HG03442 (cell line): ENCODE results near the gene C11orf68.

Source experiments
- ATAC-seq: cut with Tn5 transposase; IDR thresholded peaks from one replicate; pipeline ENCODE4 v1.9.1; 2021; ENCODE audit warnings: mild to moderate bottlenecking, moderate library complexity; ENCODE audit not compliant: unreplicated experiment

Gene C11orf68

DNA sequence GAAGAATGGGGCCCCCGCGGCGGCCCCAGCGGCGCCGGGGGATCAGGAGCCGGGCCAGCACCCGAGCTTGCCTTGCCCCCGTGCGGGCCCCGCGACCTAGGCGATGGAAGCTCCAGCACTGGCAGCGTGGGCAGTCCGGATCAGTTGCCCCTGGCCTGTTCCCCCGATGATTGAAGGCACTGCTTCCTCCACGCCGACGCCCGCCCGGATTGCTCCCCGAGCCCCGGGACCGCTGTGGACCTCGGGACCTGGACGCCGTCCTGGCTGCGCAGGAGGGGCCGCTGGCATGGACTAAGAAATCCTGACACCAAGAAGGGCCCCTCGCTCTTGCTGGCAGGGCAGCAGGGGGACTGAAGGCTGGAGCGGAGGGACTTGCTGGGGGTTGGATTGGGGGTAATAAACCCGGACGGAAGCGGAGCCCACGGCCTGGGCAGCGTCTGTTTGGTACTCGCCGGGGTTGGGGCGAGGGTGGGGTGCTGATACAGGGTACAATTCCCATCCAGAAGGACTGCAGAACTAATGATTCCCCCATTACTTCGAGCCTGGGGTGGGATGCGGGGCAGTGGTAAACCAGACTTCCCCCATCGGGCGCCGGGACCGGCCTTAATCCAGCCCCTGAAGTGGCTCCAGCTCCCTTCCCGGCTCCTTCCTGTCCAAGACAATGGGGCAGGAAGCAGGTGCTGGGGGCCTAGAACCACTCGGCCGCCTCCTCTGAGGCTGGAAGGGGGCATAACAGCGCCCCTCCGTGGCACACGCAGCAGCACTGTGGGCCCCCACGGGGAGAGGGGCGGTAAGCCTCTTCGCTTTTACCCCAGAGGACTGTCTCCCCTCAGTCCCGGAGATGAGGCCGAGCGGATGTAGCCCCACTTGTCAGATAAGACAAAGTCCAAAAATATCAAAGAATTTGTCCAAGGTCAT is 27.4 kb downstream of the C11orf68 start:
- no peak for ATAC-seq

GRCh38 chr11:65890324-65891218 is 28.3 kb downstream of the C11orf68 start, which contains the start of gene CCDC85B:
Gene CCDC85B, plus strand, starts transcription at chr11:65890673. Its CDS starts 111 bp downstream, at chr11:65890784.
- ATAC-seq: peak; percentile 49

GRCh38 chr11:65888163-65888814 is 30.6 kb downstream of the C11orf68 start, which contains the start of gene FIBP:
Gene FIBP, minus strand, starts transcription at chr11:65888471. Its CDS starts 53 bp downstream, at chr11:65888418.
- ATAC-seq: peak; percentile 35

DNA sequence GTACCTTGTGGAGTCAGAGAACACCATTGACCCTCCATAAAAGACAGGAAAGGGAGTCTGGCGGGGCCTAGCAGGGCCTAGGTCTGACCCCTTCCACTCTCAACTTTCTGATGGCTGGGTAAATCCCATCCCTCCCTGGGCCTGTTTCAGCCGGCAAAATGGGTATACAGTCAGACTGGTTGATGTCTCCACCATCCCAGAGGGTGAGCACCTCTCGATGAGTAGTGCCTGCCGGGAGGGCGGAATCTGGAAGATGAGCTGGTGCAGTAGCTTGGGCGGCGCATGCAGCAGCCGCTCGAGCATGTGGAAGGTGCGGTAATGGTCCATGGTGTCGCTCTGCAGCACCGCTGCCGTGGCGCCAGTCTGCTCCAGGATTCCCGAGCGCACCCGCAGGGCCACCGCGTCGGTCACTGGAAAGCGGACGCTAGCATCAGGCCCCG is 31.1 kb downstream of the C11orf68 start:
- ATAC-seq: no peak

- no peak for ATAC-seq
These were observed 31.8 kb downstream of the C11orf68 start for GRCh38 chr11:65886826-65887722.

DNA sequence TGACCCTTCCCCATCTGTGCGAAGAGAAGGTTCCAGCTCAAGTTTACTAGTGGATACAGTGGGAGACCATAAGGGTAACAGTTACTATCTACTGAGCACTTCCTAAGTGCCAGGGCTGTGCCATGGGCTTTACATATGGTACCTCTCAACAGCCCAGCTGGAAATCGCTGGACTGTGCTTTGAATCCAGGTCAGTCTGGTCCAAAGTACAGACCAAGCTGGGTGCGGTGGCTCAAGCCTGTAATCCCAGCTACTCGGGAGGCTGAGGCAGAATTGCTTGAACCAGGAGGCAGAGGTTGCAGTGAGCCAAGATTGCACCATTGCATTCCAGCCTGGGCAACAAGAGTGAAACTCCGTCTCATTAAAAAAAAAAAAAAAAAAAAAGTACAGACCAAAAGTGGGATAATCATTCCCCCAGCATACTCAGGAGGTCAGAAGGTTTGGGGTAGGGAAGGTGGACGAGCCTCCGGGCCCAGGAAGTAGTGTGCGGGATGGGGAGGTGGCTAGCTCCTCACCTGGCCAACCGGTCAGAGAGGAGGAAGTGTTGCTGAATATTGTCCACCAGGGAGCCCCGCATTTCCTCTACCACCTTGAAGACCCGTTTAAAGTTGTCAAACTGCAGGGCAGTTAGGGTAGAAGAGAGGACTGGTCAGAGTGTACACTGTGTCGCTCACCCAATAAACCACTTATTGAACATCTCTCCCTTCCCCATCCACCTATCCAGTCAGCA is 32.9 kb downstream of the C11orf68 start:
- no peak for ATAC-seq

GRCh38 chr11:65885231-65885630 is 33.6 kb downstream of the C11orf68 start:
- no peak for ATAC-seq

DNA sequence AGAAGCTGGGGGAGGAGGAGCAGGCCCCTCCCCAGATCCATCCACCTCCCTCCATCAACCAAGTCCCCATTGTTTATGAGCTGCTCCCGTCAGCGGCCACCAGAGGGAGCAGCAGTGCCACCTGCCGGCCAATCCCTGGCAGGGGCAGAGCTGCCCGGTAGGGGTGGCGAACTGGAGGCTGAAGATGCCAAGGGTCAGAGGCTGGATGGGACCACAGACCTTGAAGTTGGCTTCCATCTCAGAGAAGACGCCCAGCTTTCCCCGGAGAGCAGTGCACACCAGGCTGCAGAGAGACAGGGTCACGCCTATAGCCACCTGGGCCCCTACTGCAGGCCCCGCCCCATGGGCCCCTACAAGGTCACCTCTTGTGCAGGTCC is 34.2 kb downstream of the C11orf68 start:
- ATAC-seq: no peak

- no peak for ATAC-seq
These were observed 34.8 kb downstream of the C11orf68 start for GRCh38 chr11:65883786-65884715.

DNA sequence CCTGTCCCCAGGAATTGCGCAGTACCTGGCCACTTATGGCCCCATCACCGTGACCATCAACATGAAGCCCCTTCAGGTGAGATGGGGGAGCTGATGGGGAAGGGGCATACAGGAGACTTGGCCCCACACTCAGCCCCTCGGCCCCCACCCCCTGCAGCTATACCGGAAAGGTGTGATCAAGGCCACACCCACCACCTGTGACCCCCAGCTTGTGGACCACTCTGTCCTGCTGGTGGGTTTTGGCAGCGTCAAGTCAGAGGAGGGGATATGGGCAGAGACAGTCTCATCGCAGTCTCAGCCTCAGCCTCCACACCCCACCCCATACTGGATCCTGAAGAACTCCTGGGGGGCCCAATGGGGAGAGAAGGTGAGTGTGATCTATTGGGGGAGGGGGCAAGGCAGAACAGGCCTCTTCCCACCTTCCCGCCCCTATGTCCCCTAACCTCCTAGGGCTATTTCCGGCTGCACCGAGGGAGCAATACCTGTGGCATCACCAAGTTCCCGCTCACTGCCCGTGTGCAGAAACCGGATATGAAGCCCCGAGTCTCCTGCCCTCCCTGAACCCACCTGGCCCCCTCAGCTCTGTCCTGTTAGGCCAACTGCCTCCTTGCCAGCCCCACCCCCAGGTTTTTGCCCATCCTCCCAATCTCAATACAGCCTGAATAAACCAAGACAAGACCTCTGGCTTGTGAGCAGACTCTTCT is 35.7 kb downstream of the C11orf68 start:
- no peak for ATAC-seq

GRCh38 chr11:65882120-65883057 is 36.5 kb downstream of the C11orf68 start:
- no peak for ATAC-seq

- no peak for ATAC-seq
These were observed 37.9 kb downstream of the C11orf68 start for GRCh38 chr11:65880844-65881421.

DNA sequence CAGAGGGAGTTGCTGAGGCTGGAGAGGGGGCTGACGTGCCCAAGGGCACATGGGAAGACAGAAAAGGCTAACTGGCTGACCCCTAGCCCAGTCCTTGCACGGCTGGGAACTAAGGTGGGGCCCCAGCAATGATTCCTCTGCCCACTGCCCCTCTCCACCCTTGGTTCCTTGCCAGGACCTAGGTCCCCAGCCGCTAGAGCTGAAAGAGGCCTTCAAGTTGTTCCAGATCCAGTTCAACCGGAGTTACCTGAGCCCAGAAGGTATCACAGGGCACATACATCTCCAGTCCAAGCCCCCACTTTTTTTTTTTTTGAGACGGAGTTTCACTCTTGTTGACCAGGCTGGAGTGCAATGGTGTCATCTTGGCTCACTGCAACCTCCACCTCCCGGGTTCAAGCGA is 38.8 kb downstream of the C11orf68 start:
- ATAC-seq: no peak

DNA sequence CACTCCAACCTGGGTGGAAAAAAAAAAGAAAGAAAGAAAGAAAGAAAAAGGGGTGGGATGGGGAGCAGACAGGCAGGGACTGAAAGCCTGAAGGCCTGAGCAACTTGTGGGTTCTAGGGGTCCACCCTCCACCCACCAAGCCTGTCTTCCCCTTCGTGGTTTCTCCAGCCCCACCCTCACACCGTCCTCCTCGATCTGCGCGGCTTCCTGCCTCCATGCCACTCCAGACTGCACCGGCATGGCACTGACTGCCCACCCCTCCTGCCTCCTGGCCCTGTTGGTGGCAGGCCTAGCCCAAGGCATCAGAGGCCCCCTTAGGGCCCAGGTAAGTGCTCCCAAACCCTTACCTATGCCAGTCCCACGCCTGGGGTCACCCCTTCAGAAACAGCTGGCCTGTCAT is 39.2 kb downstream of the C11orf68 start, which contains the start of gene CTSW:
Gene CTSW (plus strand): TSS at position 221 of the 400 bp plus-strand sequence. CDS start 18 bp downstream, at position 239.
- no peak for ATAC-seq

DNA sequence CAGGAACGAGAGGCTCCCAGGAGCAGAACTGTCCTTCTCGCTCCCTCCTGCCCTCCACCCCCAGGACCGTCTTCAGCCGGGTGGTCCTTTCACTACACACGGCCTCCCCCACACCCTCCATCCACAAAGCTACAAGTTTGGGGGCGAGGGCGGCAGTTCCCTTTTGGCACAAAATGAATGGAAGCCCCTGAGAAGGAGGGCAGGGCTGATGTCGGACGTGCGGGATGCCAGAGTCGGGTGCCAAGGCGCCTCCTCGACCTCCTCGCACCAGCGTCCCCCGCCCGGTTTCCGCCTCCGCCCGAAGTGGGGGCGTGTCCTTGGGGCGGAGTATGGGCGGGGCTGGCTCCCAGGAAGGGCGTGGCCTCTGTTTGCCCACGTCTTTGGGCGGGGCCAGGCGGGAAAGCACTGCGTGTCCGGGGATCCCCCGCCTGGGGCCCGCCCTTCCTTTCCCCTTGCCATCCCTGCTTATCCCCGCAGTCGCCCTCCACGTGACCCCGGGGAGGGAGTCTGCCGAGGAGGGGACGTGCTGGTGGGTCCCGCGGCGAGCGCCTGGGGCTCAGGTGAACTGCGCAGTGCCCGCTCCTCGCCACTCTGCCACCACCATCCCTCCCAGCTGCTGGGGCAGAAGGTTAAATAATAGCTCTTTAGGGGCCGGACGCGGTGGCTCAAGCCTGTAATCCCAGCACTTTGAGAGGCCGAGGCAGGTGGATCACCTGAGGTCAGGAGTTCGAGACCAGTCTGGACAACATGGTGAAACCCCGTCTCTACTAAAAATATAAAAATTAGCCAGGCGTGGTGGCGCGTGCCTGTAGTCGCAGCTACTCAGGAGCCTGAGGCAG is 45.3 kb downstream of the C11orf68 start:
- ATAC-seq: peak; percentile 81
